ENCODE data around the gene RBMS3. TPM values are rescaled to one million over a fixed set of nuclear protein-coding genes. Genes with fewer than 3 reads are reported as not detected.

Gene RBMS3
- total RNA-seq, 1 experiment from 2014 or later, result 11.0 TPM

GRCh38 chr3:29721789-29722188, 440.9 kb downstream of the RBMS3 start:
- no peak for DNase-seq (ENCODE audit: low read depth)

- DNase-seq (ENCODE audit: low read depth), result no peak
Observed at GRCh38 chr3:29731050-29731449, 450.2 kb downstream of the RBMS3 start.

- DNase-seq (ENCODE audit: low read depth), result no peak
Observed at GRCh38 chr3:29741231-29741630, 460.4 kb downstream of the RBMS3 start.

- DNase-seq (ENCODE audit: low read depth), result no peak
Observed at GRCh38 chr3:29745232-29745870, 464.5 kb downstream of the RBMS3 start.

- no peak for DNase-seq (ENCODE audit: low read depth)
Observed at GRCh38 chr3:29746163-29746760, 465.4 kb downstream of the RBMS3 start.

GRCh38 chr3:29747991-29748390, 467.1 kb downstream of the RBMS3 start:
- no peak for DNase-seq (ENCODE audit: low read depth)

GRCh38 chr3:29751647-29752314, 470.9 kb downstream of the RBMS3 start:
- peak; percentile 21 for DNase-seq (ENCODE audit: low read depth)

- no peak for DNase-seq (ENCODE audit: low read depth)
Observed at GRCh38 chr3:29754346-29754745, 473.5 kb downstream of the RBMS3 start.

- no peak for DNase-seq (ENCODE audit: low read depth)
Observed at GRCh38 chr3:29755416-29755815, 474.5 kb downstream of the RBMS3 start.

- DNase-seq (ENCODE audit: low read depth), result peak; percentile 5
Observed at GRCh38 chr3:29757054-29757777, 476.3 kb downstream of the RBMS3 start.

GRCh38 chr3:29758108-29758433, 477.2 kb downstream of the RBMS3 start:
- DNase-seq (ENCODE audit: low read depth), result no peak

GRCh38 chr3:29758434-29759322, 477.8 kb downstream of the RBMS3 start:
- peak; percentile 23 for DNase-seq (ENCODE audit: low read depth)

GRCh38 chr3:29759411-29760225, 478.7 kb downstream of the RBMS3 start:
- DNase-seq (ENCODE audit: low read depth), result peak; percentile 73

GRCh38 chr3:29760226-29760685, 479.4 kb downstream of the RBMS3 start:
- DNase-seq (ENCODE audit: low read depth), result no peak

- no peak for DNase-seq (ENCODE audit: low read depth)
Observed at GRCh38 chr3:29761517-29761916, 480.6 kb downstream of the RBMS3 start.

- no peak for DNase-seq (ENCODE audit: low read depth)
Observed at GRCh38 chr3:29763115-29763514, 482.2 kb downstream of the RBMS3 start.

- DNase-seq (ENCODE audit: low read depth), result peak; percentile 41
Observed at GRCh38 chr3:29764041-29764440, 483.2 kb downstream of the RBMS3 start.

- peak; percentile 58 for DNase-seq (ENCODE audit: low read depth)
Observed at GRCh38 chr3:29764603-29765254, 483.9 kb downstream of the RBMS3 start.

GRCh38 chr3:29771602-29772001, 490.7 kb downstream of the RBMS3 start:
- DNase-seq (ENCODE audit: low read depth), result no peak

- no peak for DNase-seq (ENCODE audit: low read depth)
Observed at GRCh38 chr3:29772436-29772835, 491.6 kb downstream of the RBMS3 start.
